ENCODE data around the gene EYA4.

The EYA4 gene

DNA sequence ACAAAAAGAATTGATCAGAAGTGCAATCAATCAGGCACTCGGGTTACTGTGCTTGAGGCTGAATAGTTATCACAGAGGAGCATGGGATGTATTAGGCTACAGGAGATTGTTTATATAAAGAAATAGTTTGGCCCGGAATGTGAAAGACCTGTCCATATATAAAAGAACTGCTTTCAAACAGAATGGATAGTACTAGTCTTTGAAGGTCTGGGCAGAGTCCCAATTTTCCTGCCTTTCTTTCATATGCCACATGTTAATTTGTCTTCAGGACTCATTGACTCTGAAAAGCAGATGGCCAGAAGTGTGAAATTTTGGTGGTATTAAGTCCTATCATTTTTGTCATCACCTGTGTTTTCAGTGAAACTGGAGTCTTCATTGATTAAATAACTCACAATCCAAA lies 314.5 kb downstream of the EYA4 start:
- Mint-ChIP-seq H3K9me3 (no peaks in the 10 kb centered on the region), H3K36me3 (ENCODE audit: low read depth) (no peaks in the 10 kb centered on the region), H3K4me1 (no peaks in the 10 kb centered on the region), H3K27me3 (no peaks in the 10 kb centered on the region), H3K27ac (no peak overlapping the region), H3K4me3 (no peak overlapping the region)
- DNase-seq (no peak), ATAC-seq (no peak)

GRCh38 chr6:133559926-133560325 lies 318.8 kb downstream of the EYA4 start:
- Mint-ChIP-seq H3K27me3 (peaks cover 10% of the 10 kb centered on the region), H3K4me3 (no peak overlapping the region), H3K36me3 (ENCODE audit: low read depth) (no peaks in the 10 kb centered on the region), H3K27ac (no peak overlapping the region), H3K9me3 (no peaks in the 10 kb centered on the region), H3K4me1 (no peaks in the 10 kb centered on the region)
- ATAC-seq (no peak), DNase-seq (no peak)

- DNase-seq: no peak
Measured at GRCh38 chr6:133567636-133568035, 326.5 kb downstream of the EYA4 start.

DNA sequence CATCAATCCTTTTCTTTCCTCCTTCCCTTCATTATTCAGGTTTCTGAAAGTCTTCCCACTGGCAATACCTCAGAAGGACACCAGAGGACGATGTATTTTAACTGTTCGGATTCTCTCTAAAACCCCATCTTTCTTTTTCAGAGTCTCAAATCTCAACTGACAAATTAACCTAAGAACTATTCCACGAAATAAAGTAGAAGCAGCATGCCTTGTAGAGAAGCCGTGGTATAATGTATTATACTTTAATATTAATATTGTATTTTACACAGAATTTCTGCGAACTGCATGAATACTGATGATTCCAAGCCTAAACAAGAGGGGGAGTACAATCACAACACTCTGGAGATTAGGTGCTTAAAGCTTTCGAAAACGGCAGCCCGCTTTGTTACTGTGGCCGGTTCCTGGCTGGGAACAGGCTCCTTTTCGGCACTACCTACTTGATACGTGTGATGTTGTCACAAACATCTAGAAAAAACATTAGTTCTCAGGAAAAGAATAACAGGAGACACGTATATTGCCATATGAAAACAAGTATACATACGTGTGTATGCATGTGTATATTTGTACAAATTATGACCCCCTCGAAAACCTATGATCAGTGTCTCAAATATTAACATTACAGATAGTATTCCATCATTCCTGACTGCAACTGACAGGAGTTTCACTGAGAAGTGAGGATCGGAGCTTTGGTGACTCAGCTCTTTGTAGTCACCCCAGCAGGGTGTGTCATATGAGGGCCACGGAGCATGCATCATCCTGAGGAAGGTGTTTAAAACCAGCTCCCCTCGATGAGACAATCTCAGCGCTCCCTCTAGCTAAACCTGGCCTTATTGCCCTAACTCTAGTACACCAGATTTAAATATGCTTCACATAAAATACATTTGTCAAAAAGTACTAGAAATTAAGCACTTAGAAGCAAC lies 328.1 kb downstream of the EYA4 start:
- no peaks in the 10 kb centered on the region for H3K36me3 Mint-ChIP-seq (ENCODE audit: low read depth)
- no peak overlapping the region for H3K27ac Mint-ChIP-seq
- H3K9me3 Mint-ChIP-seq: no peaks in the 10 kb centered on the region
- ATAC-seq (peak; percentile 80), DNase-seq (peak; percentile 4)
- peaks cover 5% of the 10 kb centered on the region for H3K4me1 Mint-ChIP-seq
- peaks cover 33% of the 10 kb centered on the region for H3K27me3 Mint-ChIP-seq
- peak overlapping the region; percentile 28 for H3K4me3 Mint-ChIP-seq

More at GRCh38 chr6:133567636-133568035, 326.5 kb downstream of the EYA4 start:
- ATAC-seq: no peak
- Mint-ChIP-seq H3K4me1 (peaks cover 5% of the 10 kb centered on the region), H3K27ac (no peak overlapping the region), H3K36me3 (ENCODE audit: low read depth) (no peaks in the 10 kb centered on the region), H3K9me3 (no peaks in the 10 kb centered on the region), H3K4me3 (no peak overlapping the region), H3K27me3 (peaks cover 36% of the 10 kb centered on the region)

- peaks cover 32% of the 10 kb centered on the region for H3K27me3 Mint-ChIP-seq
- no peak overlapping the region for H3K4me3 Mint-ChIP-seq
- no peak for ATAC-seq
- H3K27ac Mint-ChIP-seq: no peak overlapping the region
- H3K9me3 Mint-ChIP-seq: no peaks in the 10 kb centered on the region
- no peaks in the 10 kb centered on the region for H3K36me3 Mint-ChIP-seq (ENCODE audit: low read depth)
- DNase-seq: no peak
- peaks cover 5% of the 10 kb centered on the region for H3K4me1 Mint-ChIP-seq
Measured at GRCh38 chr6:133571681-133572080, 330.5 kb downstream of the EYA4 start.

DNA sequence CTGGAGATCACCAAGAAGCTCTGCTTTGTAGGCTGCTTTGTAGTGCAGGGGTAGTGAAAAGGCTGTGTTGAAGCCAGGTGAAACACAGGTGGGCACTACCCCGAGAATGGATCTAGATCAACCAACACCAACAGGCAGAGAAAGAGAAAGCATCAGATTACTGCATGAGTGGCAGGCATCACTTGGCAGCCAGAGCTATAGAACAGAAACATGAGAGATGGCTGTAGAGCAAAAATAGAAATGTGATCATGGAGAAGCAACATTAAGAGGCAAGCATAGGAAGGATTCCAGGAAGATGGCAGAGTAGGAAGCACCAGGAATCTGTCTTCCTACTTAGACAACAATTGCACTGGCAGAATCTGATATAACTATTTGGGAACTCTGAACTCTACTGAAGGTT lies 336.7 kb downstream of the EYA4 start:
- Mint-ChIP-seq H3K27ac (no peak overlapping the region), H3K9me3 (peaks cover 4% of the 10 kb centered on the region), H3K36me3 (ENCODE audit: low read depth) (no peaks in the 10 kb centered on the region), H3K4me1 (no peaks in the 10 kb centered on the region), H3K4me3 (no peak overlapping the region), H3K27me3 (peaks cover 8% of the 10 kb centered on the region)
- ATAC-seq (no peak), DNase-seq (no peak)
